ENCODE results near the gene TLR8.
"Not testable (repeated sequence)": the region's sequence is repeated elsewhere in the genome, so short reads cannot be mapped to it uniquely, and the experiment has no call there.

TLR8 gene

GRCh38 chrX:12921886-12922598 is 15.6 kb downstream of the TLR8 start:
- no peak for DNase-seq (ENCODE audit: low read depth)
- no peak overlapping the region for H3K4me3 ChIP-seq (ENCODE audit: low read length)
- no peak for TF ChIP-seq CTCF (conservative IDR thresholded peaks at IDR 0.05; ENCODE audit: low read depth, low read length)

GRCh38 chrX:12922599-12922919 is 16.1 kb downstream of the TLR8 start:
- H3K4me3 ChIP-seq (ENCODE audit: low read length) = no peak overlapping the region
- no peak for DNase-seq (ENCODE audit: low read depth)
- TF ChIP-seq CTCF (conservative IDR thresholded peaks at IDR 0.05; ENCODE audit: low read depth, low read length) = no peak

- no peak overlapping the region for H3K4me3 ChIP-seq (ENCODE audit: low read length)
- TF ChIP-seq CTCF (conservative IDR thresholded peaks at IDR 0.05; ENCODE audit: low read depth, low read length) = no peak
- no peak for DNase-seq (ENCODE audit: low read depth)
Measured at GRCh38 chrX:12929701-12930100, 23.3 kb downstream of the TLR8 start.

GRCh38 chrX:12930150-12930549 is 23.7 kb downstream of the TLR8 start:
- TF ChIP-seq CTCF (conservative IDR thresholded peaks at IDR 0.05; ENCODE audit: low read depth, low read length) = no peak
- DNase-seq (ENCODE audit: low read depth) = no peak
- H3K4me3 ChIP-seq (ENCODE audit: low read length) = no peak overlapping the region

- no peak overlapping the region for H3K4me3 ChIP-seq (ENCODE audit: low read length)
- no peak for TF ChIP-seq CTCF (conservative IDR thresholded peaks at IDR 0.05; ENCODE audit: low read depth, low read length)
- DNase-seq (ENCODE audit: low read depth) = no peak
Measured at GRCh38 chrX:12932244-12932643, 25.8 kb downstream of the TLR8 start.

GRCh38 chrX:12934850-12935249 is 28.4 kb downstream of the TLR8 start:
- TF ChIP-seq CTCF (conservative IDR thresholded peaks at IDR 0.05; ENCODE audit: low read depth, low read length) = no peak
- H3K4me3 ChIP-seq (ENCODE audit: low read length) = no peak overlapping the region
- no peak for DNase-seq (ENCODE audit: low read depth)

GRCh38 chrX:12936947-12937346 is 30.5 kb downstream of the TLR8 start:
- no peak for DNase-seq (ENCODE audit: low read depth)
- H3K4me3 ChIP-seq (ENCODE audit: low read length) = no peak overlapping the region
- no peak for TF ChIP-seq CTCF (conservative IDR thresholded peaks at IDR 0.05; ENCODE audit: low read depth, low read length)

- not testable (repeated sequence) for H3K4me3 ChIP-seq (ENCODE audit: low read length); DNase-seq (ENCODE audit: low read depth)
Measured at GRCh38 chrX:12940471-12940870, 34.1 kb downstream of the TLR8 start.

- not testable (repeated sequence) for DNase-seq (ENCODE audit: low read depth); H3K4me3 ChIP-seq (ENCODE audit: low read length)
Measured at GRCh38 chrX:12943592-12943991, 37.2 kb downstream of the TLR8 start.

GRCh38 chrX:12944452-12944851 is 38.0 kb downstream of the TLR8 start:
- not testable (repeated sequence) for H3K4me3 ChIP-seq (ENCODE audit: low read length); DNase-seq (ENCODE audit: low read depth)

All from retinal pigment epithelial cell (primary cell).